GM12801 (cell line): ENCODE measurements around the gene CDH7.

Experiments used
- TF ChIP-seq, protein P1 (sequence below): IDR thresholded peaks from one replicate; pipeline ENCODE4 v1.5.1; 2011; ENCODE audit warnings: control low read depth; ENCODE audit not compliant: insufficient read length; ENCODE audit errors: extremely low read depth

Gene CDH7

DNA sequence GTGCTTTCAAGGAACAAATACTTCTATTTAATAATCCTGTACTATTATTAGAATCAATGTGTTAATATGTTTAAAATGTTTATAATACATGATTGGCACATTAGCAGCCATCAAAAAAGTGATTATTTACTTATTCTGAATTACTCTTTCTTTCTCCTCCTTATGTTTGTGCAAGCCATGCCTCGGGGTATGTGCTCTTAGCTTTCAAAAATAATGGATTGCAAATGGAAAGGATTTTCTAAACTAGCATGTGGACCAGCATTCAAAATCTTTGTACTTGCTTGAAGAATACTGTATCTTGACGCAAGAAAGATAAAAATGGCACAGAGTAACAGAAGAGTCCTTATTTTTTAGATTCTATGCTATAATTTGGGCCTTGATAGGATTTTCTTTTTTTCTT lies 156.5 kb downstream of the CDH7 start:
- TF ChIP-seq, protein P1, sequence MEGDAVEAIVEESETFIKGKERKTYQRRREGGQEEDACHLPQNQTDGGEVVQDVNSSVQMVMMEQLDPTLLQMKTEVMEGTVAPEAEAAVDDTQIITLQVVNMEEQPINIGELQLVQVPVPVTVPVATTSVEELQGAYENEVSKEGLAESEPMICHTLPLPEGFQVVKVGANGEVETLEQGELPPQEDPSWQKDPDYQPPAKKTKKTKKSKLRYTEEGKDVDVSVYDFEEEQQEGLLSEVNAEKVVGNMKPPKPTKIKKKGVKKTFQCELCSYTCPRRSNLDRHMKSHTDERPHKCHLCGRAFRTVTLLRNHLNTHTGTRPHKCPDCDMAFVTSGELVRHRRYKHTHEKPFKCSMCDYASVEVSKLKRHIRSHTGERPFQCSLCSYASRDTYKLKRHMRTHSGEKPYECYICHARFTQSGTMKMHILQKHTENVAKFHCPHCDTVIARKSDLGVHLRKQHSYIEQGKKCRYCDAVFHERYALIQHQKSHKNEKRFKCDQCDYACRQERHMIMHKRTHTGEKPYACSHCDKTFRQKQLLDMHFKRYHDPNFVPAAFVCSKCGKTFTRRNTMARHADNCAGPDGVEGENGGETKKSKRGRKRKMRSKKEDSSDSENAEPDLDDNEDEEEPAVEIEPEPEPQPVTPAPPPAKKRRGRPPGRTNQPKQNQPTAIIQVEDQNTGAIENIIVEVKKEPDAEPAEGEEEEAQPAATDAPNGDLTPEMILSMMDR: no peak

DNA sequence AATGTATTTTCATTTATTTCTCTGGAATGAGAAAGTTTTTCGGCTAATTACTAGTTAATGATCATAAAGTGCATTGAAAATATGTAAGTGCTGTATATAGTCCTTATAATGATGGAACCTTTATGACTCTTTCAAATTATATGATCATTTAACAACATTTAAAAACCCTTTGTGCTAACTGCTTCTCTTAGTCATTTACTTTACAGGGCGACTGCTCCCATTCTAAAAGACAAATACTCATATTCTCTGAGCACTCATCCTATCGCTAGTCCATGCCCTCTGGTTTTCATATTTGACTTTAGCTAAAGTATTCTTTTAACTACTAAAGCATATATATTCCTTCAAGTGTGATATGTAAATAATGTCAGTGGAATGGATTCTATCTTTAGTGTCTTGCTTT lies 168.2 kb downstream of the CDH7 start:
- TF ChIP-seq, protein P1: no peak

DNA sequence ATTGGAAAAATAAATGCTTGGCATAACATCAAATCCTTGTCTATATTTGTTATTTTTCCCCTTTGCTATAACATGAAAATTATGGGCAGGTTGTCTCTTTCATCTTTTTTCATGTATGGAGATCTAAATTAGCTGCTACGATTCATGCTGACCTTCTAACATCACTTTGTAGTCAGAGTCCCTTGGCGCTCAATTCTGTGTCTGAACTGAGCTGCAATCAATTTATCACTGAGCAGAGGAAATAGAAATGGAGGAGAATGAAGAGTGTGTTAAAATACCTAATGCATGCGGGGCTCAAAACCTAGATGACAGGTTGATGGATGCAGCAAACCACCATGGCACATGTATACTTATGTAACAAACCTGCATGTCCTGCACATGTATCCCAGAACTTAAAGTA lies 168.9 kb downstream of the CDH7 start:
- TF ChIP-seq, protein P1: no peak

DNA sequence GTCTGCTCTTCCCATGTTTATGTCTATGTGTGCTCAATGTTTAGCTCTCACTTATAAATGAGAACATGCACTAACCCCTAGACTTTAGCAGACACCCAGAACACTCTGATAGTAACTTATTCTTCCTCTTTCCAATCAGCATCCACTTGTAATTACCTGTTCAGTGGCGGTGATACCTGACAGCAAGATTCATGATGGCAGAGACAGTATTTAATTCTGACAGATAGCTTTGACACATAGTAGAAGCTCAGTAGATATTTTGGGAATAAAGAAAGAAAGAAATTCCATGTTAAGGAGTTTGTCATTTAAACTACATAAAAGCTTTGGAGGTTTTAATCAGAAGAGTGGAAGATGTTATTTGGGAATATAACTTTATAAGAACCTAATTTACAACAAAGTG lies 171.3 kb downstream of the CDH7 start:
- TF ChIP-seq, protein P1: no peak

DNA sequence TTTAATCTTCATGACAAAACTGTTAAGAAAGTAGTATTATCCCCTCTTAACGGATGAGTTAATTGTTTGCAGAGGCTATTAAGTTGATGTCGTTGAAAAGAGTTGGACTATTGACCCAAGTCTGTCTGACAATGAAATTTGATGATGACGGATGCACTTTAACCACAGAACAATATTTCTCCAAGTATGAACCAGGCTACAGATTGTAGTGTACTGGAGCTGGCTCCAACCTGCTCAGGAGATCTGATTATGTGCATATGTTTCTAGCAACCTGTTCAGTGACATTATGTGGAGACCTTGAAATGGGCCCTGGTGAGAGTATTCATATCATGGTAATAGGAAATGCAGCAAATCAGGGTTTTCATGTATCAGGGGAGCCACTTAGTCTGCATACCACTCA lies 174.1 kb downstream of the CDH7 start:
- TF ChIP-seq, protein P1: no peak

DNA sequence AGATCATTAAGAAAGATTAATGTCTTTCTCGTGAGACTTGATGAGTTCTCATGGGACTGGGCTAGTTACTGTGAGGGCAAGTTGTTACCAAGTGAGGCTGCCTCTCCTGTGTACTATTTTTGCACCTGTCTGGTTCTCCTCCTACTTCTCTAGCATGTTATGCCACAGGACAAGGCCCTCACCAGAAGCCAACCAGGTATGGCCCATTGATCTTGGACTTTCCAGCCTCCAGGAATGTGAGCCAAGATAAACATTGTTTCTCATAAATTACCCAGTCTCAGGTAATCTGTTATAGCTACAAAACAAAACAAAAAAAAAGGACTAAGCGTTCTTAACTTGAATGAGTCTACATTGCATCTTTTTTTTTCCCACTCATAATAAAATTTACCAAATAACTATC lies 184.1 kb downstream of the CDH7 start:
- TF ChIP-seq, protein P1: no peak

DNA sequence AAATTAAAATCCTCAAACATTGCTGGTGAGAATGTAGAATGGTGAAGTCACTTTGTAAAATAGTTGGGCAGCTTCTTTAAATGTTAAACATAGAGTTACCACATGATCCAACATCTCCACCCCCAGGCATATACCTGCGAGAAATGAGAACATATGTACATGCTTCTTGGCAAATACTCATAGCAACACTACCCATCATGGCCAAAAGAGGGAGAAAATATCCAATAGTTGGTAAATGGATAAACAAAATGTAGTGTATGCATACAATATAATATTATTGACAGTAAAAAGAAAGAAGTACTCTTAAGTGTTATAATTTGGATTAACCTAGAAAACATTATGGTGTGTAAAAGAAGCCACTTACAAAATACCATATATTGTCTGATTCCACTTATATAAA lies 185.9 kb downstream of the CDH7 start:
- TF ChIP-seq, protein P1: no peak

DNA sequence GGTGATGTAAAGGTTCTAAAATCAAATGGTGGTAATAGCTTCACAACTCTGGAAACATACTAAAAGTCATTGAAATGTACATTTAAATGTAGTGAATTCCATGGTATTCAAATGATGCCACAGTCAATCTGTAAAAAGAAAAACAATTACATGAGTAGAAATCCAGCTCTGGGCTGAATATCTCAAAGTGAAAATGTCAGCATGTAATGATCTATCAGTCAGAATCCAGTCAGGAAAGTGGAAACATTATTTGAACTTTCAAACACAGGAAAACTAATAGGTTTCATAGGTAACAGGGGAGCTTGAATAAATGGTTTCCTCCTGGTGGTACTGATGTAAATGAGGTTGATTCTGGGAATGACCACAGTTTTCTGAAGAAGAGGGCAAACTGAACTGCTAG lies 186.4 kb downstream of the CDH7 start:
- TF ChIP-seq, protein P1: no peak
